ENCODE results near the gene FBLN7. TPM values are rescaled to one million over a fixed set of nuclear protein-coding genes. Genes with fewer than 3 reads are reported as not detected.

Gene FBLN7
- total RNA-seq, 1 experiment from 2014 or later = 0.70 TPM

- Histone ChIP-seq H3K4me1 (replicated peaks; ENCODE audit: insufficient read depth) (no peaks in the 10 kb centered on the region), H3K4me2 (no peak overlapping the region), H3K9me2 (ENCODE audit: insufficient read depth) (no peaks in the 10 kb centered on the region), H3K79me2 (ENCODE audit: low read depth) (no peaks in the 10 kb centered on the region), H3K4me3 (no peak overlapping the region), H4K20me1 (ENCODE audit: insufficient read depth) (no peaks in the 10 kb centered on the region), H3K27me3 (ENCODE audit: insufficient read depth, low read depth) (no peaks in the 10 kb centered on the region), H3K27ac (no peak overlapping the region), H3K36me3 (ENCODE audit: low read depth) (no peaks in the 10 kb centered on the region), H2AFZ (no peak overlapping the region), H3K9me3 (ENCODE audit: insufficient read depth, low read depth) (0 out of 2 replicates have a peak, but pooled peaks cover 3% of the 10 kb centered on the region), H3F3A (ENCODE audit: insufficient read depth, low read depth) (no peaks in the 10 kb centered on the region)
- no peak for TF ChIP-seq EZH2 (IDR thresholded peaks at IDR 0.05; ENCODE audit: low read depth)
- TF ChIP-seq CTCF (conservative IDR thresholded peaks at IDR 0.05) = no peak
- CTCF ChIA-PET = no interaction called here
- intact Hi-C loops (cut with micrococcal nuclease; ENCODE audit: unreplicated experiment) = no loop called here
- no TSS peak for BruUV-seq (replicated peaks)
- no peak for DNase-seq
- POLR2A ChIA-PET (ENCODE audit: unreplicated experiment) = no interaction called here
Measured at GRCh38 chr2:112175333-112175732, 37.1 kb downstream of the FBLN7 start.

- H3K4me2 ChIP-seq = no peak overlapping the region
- CTCF ChIA-PET = no interaction called here
- no peaks in the 10 kb centered on the region for H3F3A ChIP-seq (ENCODE audit: insufficient read depth, low read depth)
- no TSS peak for BruUV-seq (replicated peaks)
- H4K20me1 ChIP-seq (ENCODE audit: insufficient read depth) = no peaks in the 10 kb centered on the region
- H3K4me3 ChIP-seq = no peak overlapping the region
- no peaks in the 10 kb centered on the region for H3K4me1 ChIP-seq (replicated peaks; ENCODE audit: insufficient read depth)
- no peaks in the 10 kb centered on the region for H3K27me3 ChIP-seq (ENCODE audit: insufficient read depth, low read depth)
- intact Hi-C loops (cut with micrococcal nuclease; ENCODE audit: unreplicated experiment) = no loop called here
- no peaks in the 10 kb centered on the region for H3K36me3 ChIP-seq (ENCODE audit: low read depth)
- no peak overlapping the region for H3K27ac ChIP-seq
- no peak for DNase-seq
- no peak for TF ChIP-seq EZH2 (IDR thresholded peaks at IDR 0.05; ENCODE audit: low read depth)
- TF ChIP-seq CTCF (conservative IDR thresholded peaks at IDR 0.05) = no peak
- H3K79me2 ChIP-seq (ENCODE audit: low read depth) = no peaks in the 10 kb centered on the region
- POLR2A ChIA-PET (ENCODE audit: unreplicated experiment) = no interaction called here
- H3K9me2 ChIP-seq (ENCODE audit: insufficient read depth) = no peaks in the 10 kb centered on the region
- H2AFZ ChIP-seq = no peak overlapping the region
- 0 out of 2 replicates have a peak, but pooled peaks cover 3% of the 10 kb centered on the region for H3K9me3 ChIP-seq (ENCODE audit: insufficient read depth, low read depth)
Measured at GRCh38 chr2:112175958-112176573, 37.9 kb downstream of the FBLN7 start.

- Histone ChIP-seq H3K9me2 (ENCODE audit: insufficient read depth) (no peaks in the 10 kb centered on the region), H3K4me2 (no peak overlapping the region), H3K4me1 (replicated peaks; ENCODE audit: insufficient read depth) (no peaks in the 10 kb centered on the region), H3K27me3 (ENCODE audit: insufficient read depth, low read depth) (no peaks in the 10 kb centered on the region), H2AFZ (no peak overlapping the region), H3K27ac (no peak overlapping the region), H3F3A (ENCODE audit: insufficient read depth, low read depth) (no peaks in the 10 kb centered on the region), H3K36me3 (ENCODE audit: low read depth) (no peaks in the 10 kb centered on the region), H3K9me3 (ENCODE audit: insufficient read depth, low read depth) (0 out of 2 replicates have a peak, but pooled peaks cover 3% of the 10 kb centered on the region), H4K20me1 (ENCODE audit: insufficient read depth) (no peaks in the 10 kb centered on the region), H3K79me2 (ENCODE audit: low read depth) (no peaks in the 10 kb centered on the region), H3K4me3 (no peak overlapping the region)
- BruUV-seq (replicated peaks) = no TSS peak
- intact Hi-C loops (cut with micrococcal nuclease; ENCODE audit: unreplicated experiment) = no loop called here
- POLR2A ChIA-PET (ENCODE audit: unreplicated experiment) = interaction anchor here (0.7 kb wide), 1 partner anchor 73 kb away, joined by 3 read pairs; the partner anchor contains the start of gene ZC3H8
- no peak for DNase-seq
- CTCF ChIA-PET = no interaction called here
- no peak for TF ChIP-seq CTCF (conservative IDR thresholded peaks at IDR 0.05)
- TF ChIP-seq EZH2 (IDR thresholded peaks at IDR 0.05; ENCODE audit: low read depth) = no peak
Measured at GRCh38 chr2:112181571-112182290, 43.5 kb downstream of the FBLN7 start.

Measured in PC-9 (cell line).